ENCODE measurements around the gene OPN1LW.

OPN1LW gene

GRCh38 chrX:154131955-154132354 is 12.1 kb upstream of the OPN1LW start:
- Histone ChIP-seq H3K27ac (ENCODE audit: low read depth, low read length, poor library complexity, severe bottlenecking) (no peak overlapping the region), H2AFZ (ENCODE audit: low read length) (no peak overlapping the region), H3K9me3 (ENCODE audit: low read length) (no peaks in the 10 kb centered on the region), H3K36me3 (ENCODE audit: insufficient read depth, low read length) (no peaks in the 10 kb centered on the region), H3K4me2 (ENCODE audit: low read length) (no peak overlapping the region), H3K4me3 (ENCODE audit: low read depth, low read length, poor library complexity, severe bottlenecking) (no peak overlapping the region), H3K4me1 (ENCODE audit: insufficient read depth, low read length, severe bottlenecking) (no peaks in the 10 kb centered on the region), H3K27me3 (ENCODE audit: insufficient read depth, low read length) (no peaks in the 10 kb centered on the region), H3K9me2 (ENCODE audit: low read depth, low read length) (no peaks in the 10 kb centered on the region), H4K20me1 (ENCODE audit: insufficient read depth, low read length) (no peaks in the 10 kb centered on the region), H3F3A (ENCODE audit: insufficient read depth, low read length) (no peaks in the 10 kb centered on the region), H3K9ac (ENCODE audit: low read length) (no peak overlapping the region), H3K79me2 (ENCODE audit: insufficient read depth, low read length) (no peaks in the 10 kb centered on the region)
- TF ChIP-seq CTCF (IDR thresholded peaks at IDR 0.05; ENCODE audit: low read length) (no peak), EZH2 (IDR thresholded peaks at IDR 0.05; ENCODE audit: borderline replicate concordance, low read length) (no peak)

GRCh38 chrX:154132366-154132765 is 11.7 kb upstream of the OPN1LW start:
- no peaks in the 10 kb centered on the region for H3K36me3 ChIP-seq (ENCODE audit: insufficient read depth, low read length)
- H3K4me2 ChIP-seq (ENCODE audit: low read length) = no peak overlapping the region
- TF ChIP-seq CTCF (IDR thresholded peaks at IDR 0.05; ENCODE audit: low read length) = no peak
- no peak for TF ChIP-seq EZH2 (IDR thresholded peaks at IDR 0.05; ENCODE audit: borderline replicate concordance, low read length)

GRCh38 chrX:154135458-154136229 is 8.4 kb upstream of the OPN1LW start:
- H3K4me1 ChIP-seq (ENCODE audit: insufficient read depth, low read length, severe bottlenecking) = no peaks in the 10 kb centered on the region
- H3K9me3 ChIP-seq (ENCODE audit: low read length) = no peaks in the 10 kb centered on the region
- H3K36me3 ChIP-seq (ENCODE audit: insufficient read depth, low read length) = no peaks in the 10 kb centered on the region
- H3F3A ChIP-seq (ENCODE audit: insufficient read depth, low read length) = no peaks in the 10 kb centered on the region
- H2AFZ ChIP-seq (ENCODE audit: low read length) = no peak overlapping the region
- no peaks in the 10 kb centered on the region for H3K27me3 ChIP-seq (ENCODE audit: insufficient read depth, low read length)
- H3K9me2 ChIP-seq (ENCODE audit: low read depth, low read length) = no peaks in the 10 kb centered on the region
- H4K20me1 ChIP-seq (ENCODE audit: insufficient read depth, low read length) = no peaks in the 10 kb centered on the region
- TF ChIP-seq EZH2 (IDR thresholded peaks at IDR 0.05; ENCODE audit: borderline replicate concordance, low read length) = no peak
- TF ChIP-seq CTCF (IDR thresholded peaks at IDR 0.05; ENCODE audit: low read length) = no peak
- no peak overlapping the region for H3K9ac ChIP-seq (ENCODE audit: low read length)
- H3K27ac ChIP-seq (ENCODE audit: low read depth, low read length, poor library complexity, severe bottlenecking) = no peak overlapping the region
- no peak overlapping the region for H3K4me3 ChIP-seq (ENCODE audit: low read depth, low read length, poor library complexity, severe bottlenecking)
- no peaks in the 10 kb centered on the region for H3K79me2 ChIP-seq (ENCODE audit: insufficient read depth, low read length)
- no peak overlapping the region for H3K4me2 ChIP-seq (ENCODE audit: low read length)

More at GRCh38 chrX:154132366-154132765, 11.7 kb upstream of the OPN1LW start:
- Histone ChIP-seq H3K27ac (ENCODE audit: low read depth, low read length, poor library complexity, severe bottlenecking) (no peak overlapping the region), H3K4me3 (ENCODE audit: low read depth, low read length, poor library complexity, severe bottlenecking) (no peak overlapping the region), H3K79me2 (ENCODE audit: insufficient read depth, low read length) (no peaks in the 10 kb centered on the region), H3K9ac (ENCODE audit: low read length) (no peak overlapping the region), H3F3A (ENCODE audit: insufficient read depth, low read length) (no peaks in the 10 kb centered on the region), H3K4me1 (ENCODE audit: insufficient read depth, low read length, severe bottlenecking) (no peaks in the 10 kb centered on the region), H3K9me3 (ENCODE audit: low read length) (no peaks in the 10 kb centered on the region), H3K9me2 (ENCODE audit: low read depth, low read length) (no peaks in the 10 kb centered on the region), H2AFZ (ENCODE audit: low read length) (no peak overlapping the region), H3K27me3 (ENCODE audit: insufficient read depth, low read length) (no peaks in the 10 kb centered on the region), H4K20me1 (ENCODE audit: insufficient read depth, low read length) (no peaks in the 10 kb centered on the region)

Measured in OCI-LY1 (cell line).